ENCODE data around the gene IL17REL. TPM values are rescaled to one million over a fixed set of nuclear protein-coding genes. Genes with fewer than 3 reads are reported as not detected.

IL17REL gene
- total and polyA plus RNA-seq, 2 of the 13 experiments (the other 11 are each of a cell fraction or from before 2014, with no cell fraction given) = not detected

DNA sequence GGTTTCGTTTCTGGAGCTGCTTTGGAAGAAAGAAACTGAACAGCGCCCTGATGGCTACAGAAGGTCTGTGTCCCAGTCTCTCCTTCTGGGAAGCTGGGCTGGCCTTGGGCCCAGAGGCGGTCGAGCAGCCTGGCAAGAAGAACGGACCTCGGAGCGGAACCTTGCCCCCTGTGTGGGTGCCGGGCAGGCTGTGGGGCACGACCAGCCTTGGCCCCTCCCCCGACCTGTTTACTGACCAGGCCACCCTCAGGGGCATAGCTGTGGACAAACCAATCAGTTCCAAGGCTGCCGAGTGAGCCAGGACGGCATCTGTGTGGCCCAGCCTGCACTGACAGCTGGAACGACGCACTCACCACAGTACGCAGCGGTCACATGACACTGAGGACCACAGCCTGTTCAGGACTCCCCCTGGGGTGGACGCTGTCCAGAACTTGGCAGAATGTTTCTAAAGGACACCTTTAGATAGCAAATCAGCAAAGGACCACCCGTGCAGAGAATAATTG is 44.8 kb downstream of the IL17REL start (continued):
- TF ChIP-seq CTCF (CRISPR knock-in tag; IDR thresholded peaks at IDR 0.05) (no peak), TEAD3 (CRISPR knock-in tag; optimal IDR thresholded peaks at IDR 0.05; ENCODE audit: borderline replicate concordance) (peak; percentile 57), PCBP2 (optimal IDR thresholded peaks at IDR 0.05; ENCODE audit: low read depth, low read length, poor library complexity, severe bottlenecking) (no peak), ZNF33B (CRISPR knock-in tag; IDR thresholded peaks at IDR 0.05) (no peak), MED1 (CRISPR knock-in tag; IDR thresholded peaks at IDR 0.05) (peak; percentile 55), ZNF839 (CRISPR knock-in tag; IDR thresholded peaks at IDR 0.05; ENCODE audit: borderline replicate concordance) (no peak), ELF1 (CRISPR knock-in tag; IDR thresholded peaks at IDR 0.05) (no peak; the same call in 1 of the 2 replicates), XRCC5 (optimal IDR thresholded peaks at IDR 0.05; ENCODE audit: low read length) (no peak), KDM5B (CRISPR knock-in tag; IDR thresholded peaks at IDR 0.05; ENCODE audit: borderline replicate concordance) (no peak), ASH2L (IDR thresholded peaks at IDR 0.05; ENCODE audit: insufficient read length, low read depth, low read length) (no peak), GABPB1 (CRISPR knock-in tag; IDR thresholded peaks at IDR 0.05) (peak; percentile 24; the same call in 1 of the 2 replicates), MXD4 (CRISPR knock-in tag; IDR thresholded peaks at IDR 0.05) (no peak), ZNF567 (CRISPR knock-in tag; IDR thresholded peaks at IDR 0.05; ENCODE audit: borderline replicate concordance) (no peak), ELF3 (CRISPR knock-in tag; IDR thresholded peaks at IDR 0.05) (no peak), ZNF362 (CRISPR knock-in tag; IDR thresholded peaks at IDR 0.05; ENCODE audit: borderline replicate concordance) (no peak), ERF (CRISPR knock-in tag; IDR thresholded peaks at IDR 0.05) (no peak)
- TF ChIP-seq, protein P1, sequence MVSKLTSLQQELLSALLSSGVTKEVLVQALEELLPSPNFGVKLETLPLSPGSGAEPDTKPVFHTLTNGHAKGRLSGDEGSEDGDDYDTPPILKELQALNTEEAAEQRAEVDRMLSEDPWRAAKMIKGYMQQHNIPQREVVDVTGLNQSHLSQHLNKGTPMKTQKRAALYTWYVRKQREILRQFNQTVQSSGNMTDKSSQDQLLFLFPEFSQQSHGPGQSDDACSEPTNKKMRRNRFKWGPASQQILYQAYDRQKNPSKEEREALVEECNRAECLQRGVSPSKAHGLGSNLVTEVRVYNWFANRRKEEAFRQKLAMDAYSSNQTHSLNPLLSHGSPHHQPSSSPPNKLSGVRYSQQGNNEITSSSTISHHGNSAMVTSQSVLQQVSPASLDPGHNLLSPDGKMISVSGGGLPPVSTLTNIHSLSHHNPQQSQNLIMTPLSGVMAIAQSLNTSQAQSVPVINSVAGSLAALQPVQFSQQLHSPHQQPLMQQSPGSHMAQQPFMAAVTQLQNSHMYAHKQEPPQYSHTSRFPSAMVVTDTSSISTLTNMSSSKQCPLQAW (CRISPR knock-in tag; IDR thresholded peaks at IDR 0.05) = peak; percentile 24; the same call in 1 of the 2 replicates
- TF ChIP-seq, protein P2, sequence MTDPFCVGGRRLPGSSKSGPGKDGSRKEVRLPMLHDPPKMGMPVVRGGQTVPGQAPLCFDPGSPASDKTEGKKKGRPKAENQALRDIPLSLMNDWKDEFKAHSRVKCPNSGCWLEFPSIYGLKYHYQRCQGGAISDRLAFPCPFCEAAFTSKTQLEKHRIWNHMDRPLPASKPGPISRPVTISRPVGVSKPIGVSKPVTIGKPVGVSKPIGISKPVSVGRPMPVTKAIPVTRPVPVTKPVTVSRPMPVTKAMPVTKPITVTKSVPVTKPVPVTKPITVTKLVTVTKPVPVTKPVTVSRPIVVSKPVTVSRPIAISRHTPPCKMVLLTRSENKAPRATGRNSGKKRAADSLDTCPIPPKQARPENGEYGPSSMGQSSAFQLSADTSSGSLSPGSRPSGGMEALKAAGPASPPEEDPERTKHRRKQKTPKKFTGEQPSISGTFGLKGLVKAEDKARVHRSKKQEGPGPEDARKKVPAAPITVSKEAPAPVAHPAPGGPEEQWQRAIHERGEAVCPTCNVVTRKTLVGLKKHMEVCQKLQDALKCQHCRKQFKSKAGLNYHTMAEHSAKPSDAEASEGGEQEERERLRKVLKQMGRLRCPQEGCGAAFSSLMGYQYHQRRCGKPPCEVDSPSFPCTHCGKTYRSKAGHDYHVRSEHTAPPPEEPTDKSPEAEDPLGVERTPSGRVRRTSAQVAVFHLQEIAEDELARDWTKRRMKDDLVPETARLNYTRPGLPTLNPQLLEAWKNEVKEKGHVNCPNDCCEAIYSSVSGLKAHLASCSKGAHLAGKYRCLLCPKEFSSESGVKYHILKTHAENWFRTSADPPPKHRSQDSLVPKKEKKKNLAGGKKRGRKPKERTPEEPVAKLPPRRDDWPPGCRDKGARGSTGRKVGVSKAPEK (CRISPR knock-in tag; IDR thresholded peaks at IDR 0.05; ENCODE audit: borderline replicate concordance) = no peak
- TF ChIP-seq, protein P3, sequence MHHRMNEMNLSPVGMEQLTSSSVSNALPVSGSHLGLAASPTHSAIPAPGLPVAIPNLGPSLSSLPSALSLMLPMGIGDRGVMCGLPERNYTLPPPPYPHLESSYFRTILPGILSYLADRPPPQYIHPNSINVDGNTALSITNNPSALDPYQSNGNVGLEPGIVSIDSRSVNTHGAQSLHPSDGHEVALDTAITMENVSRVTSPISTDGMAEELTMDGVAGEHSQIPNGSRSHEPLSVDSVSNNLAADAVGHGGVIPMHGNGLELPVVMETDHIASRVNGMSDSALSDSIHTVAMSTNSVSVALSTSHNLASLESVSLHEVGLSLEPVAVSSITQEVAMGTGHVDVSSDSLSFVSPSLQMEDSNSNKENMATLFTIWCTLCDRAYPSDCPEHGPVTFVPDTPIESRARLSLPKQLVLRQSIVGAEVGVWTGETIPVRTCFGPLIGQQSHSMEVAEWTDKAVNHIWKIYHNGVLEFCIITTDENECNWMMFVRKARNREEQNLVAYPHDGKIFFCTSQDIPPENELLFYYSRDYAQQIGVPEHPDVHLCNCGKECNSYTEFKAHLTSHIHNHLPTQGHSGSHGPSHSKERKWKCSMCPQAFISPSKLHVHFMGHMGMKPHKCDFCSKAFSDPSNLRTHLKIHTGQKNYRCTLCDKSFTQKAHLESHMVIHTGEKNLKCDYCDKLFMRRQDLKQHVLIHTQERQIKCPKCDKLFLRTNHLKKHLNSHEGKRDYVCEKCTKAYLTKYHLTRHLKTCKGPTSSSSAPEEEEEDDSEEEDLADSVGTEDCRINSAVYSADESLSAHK (CRISPR knock-in tag; IDR thresholded peaks at IDR 0.05; ENCODE audit: borderline replicate concordance) = no peak

All from HepG2 (cell line).